IMR-90 (cell line): ENCODE results near the gene DNM3.

ENCODE experiments used
- RCOR1 ChIP-seq: IDR thresholded peaks from 2 replicates; pipeline ENCODE4 v1.6.1; 2012; ENCODE audit warnings: mild to moderate bottlenecking, low read length, improper control_type of control experiment; ENCODE audit not compliant: insufficient replicate concordance
- RFX5 ChIP-seq: IDR thresholded peaks from 2 replicates; pipeline ENCODE4 v1.8.0; 2012; ENCODE audit warnings: low read depth, mild to moderate bottlenecking, low read length, moderate library complexity
- TF ChIP-seq, protein P1 (sequence below): conservative IDR thresholded peaks from 2 replicates; pipeline ENCODE4 v1.5.1; 2012; ENCODE audit warnings: mild to moderate bottlenecking, low read depth, low read length, improper control_type of control experiment

DNA sequence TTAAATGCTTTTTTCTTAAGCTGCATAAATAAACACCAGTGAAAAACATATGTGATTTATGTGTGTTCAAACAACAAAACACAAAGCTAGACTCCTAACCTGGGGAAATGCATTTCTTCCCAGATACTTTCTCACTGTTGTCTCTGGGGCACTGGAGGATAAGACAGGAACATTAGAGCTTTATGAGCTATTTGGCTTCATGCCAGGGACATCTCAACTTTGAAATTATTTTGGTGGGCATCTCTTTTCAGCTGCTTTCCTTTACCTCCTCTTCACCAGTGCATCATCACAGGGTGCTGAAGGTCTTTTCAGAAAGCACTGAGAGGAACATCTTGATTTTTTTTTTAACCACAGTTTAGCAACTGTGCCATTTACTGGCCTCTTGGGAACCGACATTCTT lies 212.9 kb downstream of the DNM3 start:
- TF ChIP-seq, protein P1, sequence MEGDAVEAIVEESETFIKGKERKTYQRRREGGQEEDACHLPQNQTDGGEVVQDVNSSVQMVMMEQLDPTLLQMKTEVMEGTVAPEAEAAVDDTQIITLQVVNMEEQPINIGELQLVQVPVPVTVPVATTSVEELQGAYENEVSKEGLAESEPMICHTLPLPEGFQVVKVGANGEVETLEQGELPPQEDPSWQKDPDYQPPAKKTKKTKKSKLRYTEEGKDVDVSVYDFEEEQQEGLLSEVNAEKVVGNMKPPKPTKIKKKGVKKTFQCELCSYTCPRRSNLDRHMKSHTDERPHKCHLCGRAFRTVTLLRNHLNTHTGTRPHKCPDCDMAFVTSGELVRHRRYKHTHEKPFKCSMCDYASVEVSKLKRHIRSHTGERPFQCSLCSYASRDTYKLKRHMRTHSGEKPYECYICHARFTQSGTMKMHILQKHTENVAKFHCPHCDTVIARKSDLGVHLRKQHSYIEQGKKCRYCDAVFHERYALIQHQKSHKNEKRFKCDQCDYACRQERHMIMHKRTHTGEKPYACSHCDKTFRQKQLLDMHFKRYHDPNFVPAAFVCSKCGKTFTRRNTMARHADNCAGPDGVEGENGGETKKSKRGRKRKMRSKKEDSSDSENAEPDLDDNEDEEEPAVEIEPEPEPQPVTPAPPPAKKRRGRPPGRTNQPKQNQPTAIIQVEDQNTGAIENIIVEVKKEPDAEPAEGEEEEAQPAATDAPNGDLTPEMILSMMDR: no peak
- TF ChIP-seq RCOR1 (no peak), RFX5 (no peak)
